ENCODE measurements around the gene EPYC. TPM values are rescaled to one million over a fixed set of nuclear protein-coding genes. Genes with fewer than 3 reads are reported as not detected.

Gene EPYC
- total RNA-seq, 4 donors from 2014 or later = not detected

DNA sequence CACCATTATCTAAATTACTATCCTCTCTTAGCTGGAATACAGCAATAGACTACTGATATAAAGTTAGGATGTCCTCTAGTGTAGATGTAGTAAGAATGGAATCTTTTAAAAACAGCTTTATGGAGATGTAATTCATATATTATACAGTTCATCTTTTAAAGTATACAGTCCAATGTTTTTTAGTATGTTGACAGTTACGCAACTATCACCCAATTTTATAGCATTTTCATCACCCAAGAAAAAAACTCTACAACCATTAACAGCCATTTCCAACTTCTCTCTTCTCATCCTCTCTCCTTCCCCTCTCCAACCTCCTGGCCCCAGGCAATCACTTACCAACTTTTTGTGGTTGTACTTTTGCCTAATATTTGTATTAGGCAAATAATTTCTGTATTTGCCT is 22.6 kb downstream of the EPYC start:
- H3K9me3 ChIP-seq = no peaks in the 10 kb centered on the region
- H3K4me3 ChIP-seq = no peak overlapping the region
- H3K4me1 ChIP-seq = no peaks in the 10 kb centered on the region
- TF ChIP-seq, protein P1, sequence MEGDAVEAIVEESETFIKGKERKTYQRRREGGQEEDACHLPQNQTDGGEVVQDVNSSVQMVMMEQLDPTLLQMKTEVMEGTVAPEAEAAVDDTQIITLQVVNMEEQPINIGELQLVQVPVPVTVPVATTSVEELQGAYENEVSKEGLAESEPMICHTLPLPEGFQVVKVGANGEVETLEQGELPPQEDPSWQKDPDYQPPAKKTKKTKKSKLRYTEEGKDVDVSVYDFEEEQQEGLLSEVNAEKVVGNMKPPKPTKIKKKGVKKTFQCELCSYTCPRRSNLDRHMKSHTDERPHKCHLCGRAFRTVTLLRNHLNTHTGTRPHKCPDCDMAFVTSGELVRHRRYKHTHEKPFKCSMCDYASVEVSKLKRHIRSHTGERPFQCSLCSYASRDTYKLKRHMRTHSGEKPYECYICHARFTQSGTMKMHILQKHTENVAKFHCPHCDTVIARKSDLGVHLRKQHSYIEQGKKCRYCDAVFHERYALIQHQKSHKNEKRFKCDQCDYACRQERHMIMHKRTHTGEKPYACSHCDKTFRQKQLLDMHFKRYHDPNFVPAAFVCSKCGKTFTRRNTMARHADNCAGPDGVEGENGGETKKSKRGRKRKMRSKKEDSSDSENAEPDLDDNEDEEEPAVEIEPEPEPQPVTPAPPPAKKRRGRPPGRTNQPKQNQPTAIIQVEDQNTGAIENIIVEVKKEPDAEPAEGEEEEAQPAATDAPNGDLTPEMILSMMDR (IDR thresholded peaks at IDR 0.05) = no peak
- no peak for TF ChIP-seq POLR2A (IDR thresholded peaks at IDR 0.05)
- DNase-seq = no peak
- H3K27me3 ChIP-seq = no peaks in the 10 kb centered on the region
- H3K27ac ChIP-seq = no peak overlapping the region
- no peaks in the 10 kb centered on the region for H3K36me3 ChIP-seq

DNA sequence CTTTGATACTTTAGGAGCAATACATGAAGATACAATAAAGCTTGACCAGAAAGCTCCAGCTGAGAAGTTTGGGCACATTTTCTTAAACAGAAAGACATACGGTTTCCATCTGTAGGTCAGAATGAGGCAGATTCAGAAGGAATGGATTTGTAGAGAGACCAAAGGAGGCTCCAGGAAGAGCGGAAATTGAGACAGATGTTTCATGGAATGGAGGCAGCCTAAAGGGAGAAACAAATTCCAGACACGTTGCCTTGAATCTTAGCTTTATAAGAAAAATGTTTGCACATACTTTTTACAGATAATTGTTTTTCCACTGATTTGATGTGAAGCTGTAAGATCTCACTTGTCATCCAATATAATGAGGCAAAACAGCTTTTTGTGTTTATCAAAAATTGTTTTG is 24.8 kb downstream of the EPYC start:
- TF ChIP-seq, protein P1 (IDR thresholded peaks at IDR 0.05) = no peak
- no peak for TF ChIP-seq POLR2A (IDR thresholded peaks at IDR 0.05)
- no peak for DNase-seq
- Histone ChIP-seq H3K36me3 (no peaks in the 10 kb centered on the region), H3K4me1 (no peaks in the 10 kb centered on the region), H3K4me3 (no peak overlapping the region), H3K27me3 (no peaks in the 10 kb centered on the region), H3K9me3 (no peaks in the 10 kb centered on the region), H3K27ac (peak overlapping the region in 2 of 4 donors; percentile 0 to 12)

DNA sequence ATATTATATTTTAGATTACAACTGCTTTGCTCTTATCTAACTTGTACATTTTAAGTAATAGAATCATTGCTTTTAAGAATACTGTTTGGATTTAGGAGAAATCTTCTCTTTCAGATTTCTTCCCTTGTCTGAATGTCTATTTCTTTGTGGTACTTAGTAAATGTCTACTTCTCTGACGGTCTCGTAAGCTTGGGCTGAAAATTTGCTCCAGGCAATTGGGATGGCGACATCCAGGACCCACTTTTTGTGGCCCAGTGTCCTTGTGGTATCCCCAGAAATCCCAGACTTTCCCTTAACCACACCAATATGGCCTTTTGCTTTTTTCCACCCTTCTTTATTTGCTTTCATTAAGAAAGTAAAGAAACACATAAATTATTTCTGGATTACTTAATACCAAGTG is 25.8 kb downstream of the EPYC start:
- Histone ChIP-seq H3K9me3 (no peaks in the 10 kb centered on the region), H3K4me1 (no peaks in the 10 kb centered on the region), H3K36me3 (no peaks in the 10 kb centered on the region), H3K27me3 (no peaks in the 10 kb centered on the region), H3K27ac (no peak overlapping the region), H3K4me3 (no peak overlapping the region)
- DNase-seq = no peak
- TF ChIP-seq, protein P1 (IDR thresholded peaks at IDR 0.05) = no peak
- TF ChIP-seq POLR2A (IDR thresholded peaks at IDR 0.05) = no peak

DNA sequence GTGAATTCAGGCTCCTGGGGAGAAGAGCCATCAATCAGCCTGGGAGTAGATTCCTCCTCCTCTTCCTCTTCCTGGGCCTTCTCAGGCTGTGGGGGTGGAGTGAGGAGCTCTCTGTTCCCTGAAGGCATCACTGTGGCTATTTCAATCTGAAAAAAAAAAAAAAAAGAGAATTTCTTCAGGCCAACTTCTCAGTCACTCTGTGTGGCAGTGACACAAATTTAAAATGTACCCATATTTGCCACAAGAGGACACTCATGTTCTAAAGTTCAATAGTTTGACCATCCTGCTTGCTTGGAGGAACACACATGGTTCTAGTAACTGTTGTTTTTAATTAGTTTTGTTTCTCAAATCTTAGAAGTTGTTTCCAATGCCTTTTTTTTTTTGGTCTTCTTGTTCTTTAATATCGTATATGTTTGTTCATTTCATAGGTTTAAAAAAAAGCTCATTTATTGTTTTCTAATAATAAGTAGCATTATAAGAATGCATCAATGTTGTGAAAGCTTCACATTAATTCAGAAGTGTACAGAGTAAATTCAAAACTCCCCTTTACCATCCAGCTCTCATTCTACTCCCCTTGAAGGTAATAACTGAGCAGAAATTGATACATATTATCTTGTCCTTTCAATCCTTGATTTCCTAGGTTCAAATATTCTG is 26.5 kb downstream of the EPYC start:
- Histone ChIP-seq H3K27ac (no peak overlapping the region), H3K36me3 (no peaks in the 10 kb centered on the region), H3K4me3 (no peak overlapping the region), H3K27me3 (no peaks in the 10 kb centered on the region), H3K4me1 (no peaks in the 10 kb centered on the region), H3K9me3 (no peaks in the 10 kb centered on the region)
- no peak for DNase-seq
- no peak for TF ChIP-seq POLR2A (IDR thresholded peaks at IDR 0.05)
- TF ChIP-seq, protein P1 (IDR thresholded peaks at IDR 0.05) = peak in 5 of 6 experiments; percentile 38 to 79 (median 65)

DNA sequence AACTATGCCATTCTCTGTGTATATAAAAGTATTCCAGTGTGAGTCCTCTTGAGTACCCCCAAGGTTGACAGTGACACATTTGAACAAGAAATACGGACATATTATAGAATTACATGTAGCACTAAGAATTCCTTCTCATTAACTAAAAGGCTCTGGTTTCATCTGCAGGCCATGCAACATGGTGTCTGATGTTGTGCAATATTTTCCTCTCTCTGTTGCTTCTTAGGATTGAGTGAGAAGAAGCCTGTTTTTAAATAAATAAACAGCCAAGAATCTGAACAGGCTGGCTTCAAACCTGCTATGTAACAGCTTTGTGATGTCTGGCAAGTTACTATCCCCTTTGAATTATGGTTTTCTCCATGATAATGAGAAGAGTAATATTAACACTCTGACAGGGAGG is 27.5 kb downstream of the EPYC start:
- Histone ChIP-seq H3K4me3 (no peak overlapping the region), H3K27me3 (no peaks in the 10 kb centered on the region), H3K9me3 (no peaks in the 10 kb centered on the region), H3K36me3 (no peaks in the 10 kb centered on the region), H3K27ac (no peak overlapping the region), H3K4me1 (no peaks in the 10 kb centered on the region)
- no peak for DNase-seq
- TF ChIP-seq POLR2A (IDR thresholded peaks at IDR 0.05) = no peak
- TF ChIP-seq, protein P1 (IDR thresholded peaks at IDR 0.05) = no peak

DNA sequence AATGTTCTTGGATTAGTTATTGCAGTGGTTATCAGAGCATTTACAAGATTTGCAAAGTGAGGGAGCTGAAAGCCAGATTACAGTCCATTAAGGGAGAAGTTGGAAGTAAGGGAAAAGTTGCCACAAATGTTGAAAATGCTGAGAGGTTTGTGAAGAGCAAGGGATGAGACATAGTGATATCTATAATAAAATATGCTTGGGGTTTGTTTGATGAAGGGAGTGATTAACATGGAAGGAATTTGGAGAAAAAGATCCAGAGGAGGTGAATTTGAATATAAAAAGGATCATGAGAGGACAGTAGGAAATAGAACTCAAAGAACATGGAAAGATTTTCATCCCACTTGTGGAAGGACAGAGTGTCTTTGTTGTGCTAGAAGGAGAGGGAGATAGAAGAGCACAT is 30.5 kb downstream of the EPYC start:
- H3K36me3 ChIP-seq = no peaks in the 10 kb centered on the region
- no peak overlapping the region for H3K27ac ChIP-seq
- H3K4me1 ChIP-seq = no peaks in the 10 kb centered on the region
- H3K9me3 ChIP-seq = no peaks in the 10 kb centered on the region
- no peak for TF ChIP-seq POLR2A (IDR thresholded peaks at IDR 0.05)
- TF ChIP-seq, protein P1 (IDR thresholded peaks at IDR 0.05) = no peak
- no peaks in the 10 kb centered on the region for H3K27me3 ChIP-seq
- H3K4me3 ChIP-seq = no peak overlapping the region
- DNase-seq = no peak
